HEK293 (cell line): ENCODE data around the gene BLOC1S5.
A peak's percentile ranks its signal among the peaks of the same experiment; 100 is the strongest.

Experiments used
- CTCF ChIA-PET: fragments of 350-600 bp; formaldehyde crosslinking; extraction: SDS; loops from one replicate; lab custom pipeline; 2021; ENCODE audit warnings: antibody characterized with exemption; lab: Yijun Ruan, JAX
- POLR2A ChIA-PET: fragments of 300-600 bp; formaldehyde crosslinking; extraction: SDS; loops from one replicate; lab custom pipeline; 2020; ENCODE audit warnings: antibody characterized with exemption, inconsistent platforms; lab: Yijun Ruan, JAX
- H3K27ac ChIP-seq: fragments of 200-500 bp; sonication (Bioruptor generic); 2 replicates; pipeline ENCODE4 v1.5.1; 2014; ENCODE audit warnings: low read depth, low read length, control low read depth, inconsistent platforms; ENCODE audit errors: extremely low read depth
- H3K36me3 ChIP-seq, 2 experiments: fragments of 200-500 bp in 1 of 2; sonication (Bioruptor generic) in 1 of 2; 1 replicate in 1 of 2; 2 replicates in 1 of 2; pipeline ENCODE4 v1.5.1; 2014 to 2017; ENCODE audit warnings: inconsistent platforms in 2 of 2, low read length in 2 of 2; ENCODE audit not compliant: control insufficient read depth in 2 of 2, insufficient read depth in 1 of 2
- H3K4me1 ChIP-seq: fragments of 200-500 bp; sonication (Bioruptor generic); 2 replicates; pipeline ENCODE4 v1.5.1; 2014; ENCODE audit warnings: mild to moderate bottlenecking, low read length, inconsistent platforms; ENCODE audit not compliant: control insufficient read depth, insufficient read depth
- H3K4me3 ChIP-seq: 2 replicates; pipeline ENCODE4 v1.5.1; 2011; ENCODE audit warnings: low read depth, mild to moderate bottlenecking, control low read depth, low read length, moderate library complexity
- H3K9me3 ChIP-seq: fragments of 200-500 bp; sonication (Bioruptor generic); 2 replicates; pipeline ENCODE4 v1.5.1; 2014; ENCODE audit warnings: low read depth, low read length, inconsistent platforms; ENCODE audit not compliant: control insufficient read depth, insufficient read depth
- GLIS2 ChIP-seq: fragments of 450-650 bp; formaldehyde crosslinking; IDR thresholded peaks from 2 replicates; pipeline ENCODE4 v1.5.1; 2016; ENCODE audit warnings: missing biosample characterization, missing genetic modification characterization
- HOXA7 ChIP-seq: sonication (generic); formaldehyde crosslinking; IDR thresholded peaks from 2 replicates; pipeline ENCODE4 v1.8.1; 2022; ENCODE audit warnings: missing genetic modification reagents, borderline replicate concordance
- HOXD13 ChIP-seq: sonication (generic); formaldehyde crosslinking; IDR thresholded peaks from 2 replicates; pipeline ENCODE4 v1.8.0; 2022; ENCODE audit warnings: missing genetic modification reagents, borderline replicate concordance
- SP7 ChIP-seq: fragments of 450-650 bp; formaldehyde crosslinking; IDR thresholded peaks from 2 replicates; pipeline ENCODE4 v1.5.1; 2016; ENCODE audit warnings: missing biosample characterization, missing genetic modification characterization
- ZIC2 ChIP-seq: fragments of 450-650 bp; formaldehyde crosslinking; IDR thresholded peaks from 2 replicates; pipeline ENCODE4 v1.5.1; 2016; ENCODE audit warnings: missing biosample characterization, missing genetic modification characterization
- ZNF16 ChIP-seq: fragments of 450-650 bp; formaldehyde crosslinking; IDR thresholded peaks from 2 replicates; pipeline ENCODE4 v1.5.1; 2016; ENCODE audit warnings: low read depth, missing biosample characterization, missing genetic modification characterization
- ZNF274 ChIP-seq, 2 experiments: fragments of 200-500 bp in 1 of 2; fragments of 450-650 bp in 1 of 2; sonication (Bioruptor generic) in 1 of 2; formaldehyde crosslinking in 1 of 2; IDR thresholded peaks; 2 replicates each; pipeline versions ENCODE4 v1.5.1 to v1.6.1; 2014 to 2016; ENCODE audit warnings: borderline replicate concordance in 1 of 2, inconsistent platforms in 1 of 2, low read length in 1 of 2, missing biosample characterization in 1 of 2, missing genetic modification characterization in 1 of 2
- ZNF521 ChIP-seq: fragments of 450-650 bp; formaldehyde crosslinking; IDR thresholded peaks from 2 replicates; pipeline ENCODE4 v1.5.1; 2017; ENCODE audit warnings: missing biosample characterization, mild to moderate bottlenecking, missing genetic modification characterization
- ZNF596 ChIP-seq: fragments of 450-650 bp; IDR thresholded peaks from 2 replicates; pipeline ENCODE4 v1.5.0; 2018; ENCODE audit warnings: missing biosample characterization, mild to moderate bottlenecking, missing genetic modification characterization, moderate library complexity
- ZNF654 ChIP-seq: fragments of 450-650 bp; formaldehyde crosslinking; IDR thresholded peaks from 2 replicates; pipeline ENCODE4 v1.5.1; 2016; ENCODE audit warnings: low read depth, missing biosample characterization, missing genetic modification characterization
- ZNF664 ChIP-seq: fragments of 450-650 bp; formaldehyde crosslinking; IDR thresholded peaks from 2 replicates; pipeline ENCODE4 v1.5.1; 2016; ENCODE audit warnings: missing biosample characterization, missing genetic modification characterization
- ZNF747 ChIP-seq: fragments of 450-650 bp; formaldehyde crosslinking; IDR thresholded peaks from 2 replicates; pipeline ENCODE4 v1.5.1; 2016; ENCODE audit warnings: missing biosample characterization, missing genetic modification characterization
- ZNF768 ChIP-seq: fragments of 450-650 bp; formaldehyde crosslinking; IDR thresholded peaks from 2 replicates; pipeline ENCODE4 v1.5.1; 2018; ENCODE audit warnings: missing biosample characterization, mild to moderate bottlenecking, missing genetic modification characterization
- ZSCAN16 ChIP-seq: fragments of 450-650 bp; formaldehyde crosslinking; IDR thresholded peaks from 2 replicates; pipeline ENCODE4 v1.5.1; 2016; ENCODE audit warnings: missing biosample characterization, missing genetic modification characterization
- ZSCAN30 ChIP-seq: fragments of 450-650 bp; IDR thresholded peaks from 2 replicates; pipeline ENCODE4 v1.5.1; 2018; ENCODE audit warnings: missing biosample characterization, mild to moderate bottlenecking, missing genetic modification characterization, moderate library complexity
- ZXDB ChIP-seq: fragments of 450-650 bp; formaldehyde crosslinking; IDR thresholded peaks from 2 replicates; pipeline ENCODE4 v1.5.1; 2016; ENCODE audit warnings: missing biosample characterization, missing genetic modification characterization
- TF ChIP-seq, protein P1 (sequence below): fragments of 450-650 bp; formaldehyde crosslinking; IDR thresholded peaks from 2 replicates; pipeline ENCODE4 v1.5.1; 2016; ENCODE audit warnings: missing biosample characterization, missing genetic modification characterization
- TF ChIP-seq, protein P2 (sequence below): fragments of 450-650 bp; formaldehyde crosslinking; IDR thresholded peaks from 2 replicates; pipeline ENCODE4 v1.5.1; 2016; ENCODE audit warnings: missing biosample characterization, missing genetic modification characterization
- TF ChIP-seq, protein P3 (sequence below): fragments of 450-650 bp; formaldehyde crosslinking; IDR thresholded peaks from 2 replicates; pipeline ENCODE4 v1.5.1; 2016; ENCODE audit warnings: missing biosample characterization, missing genetic modification characterization
- TF ChIP-seq, protein P4 (sequence below): fragments of 450-650 bp; formaldehyde crosslinking; conservative IDR thresholded peaks from 2 replicates; pipeline ENCODE4 v1.5.1; 2016; ENCODE audit warnings: low read depth, missing biosample characterization, missing genetic modification characterization

The BLOC1S5 gene

DNA sequence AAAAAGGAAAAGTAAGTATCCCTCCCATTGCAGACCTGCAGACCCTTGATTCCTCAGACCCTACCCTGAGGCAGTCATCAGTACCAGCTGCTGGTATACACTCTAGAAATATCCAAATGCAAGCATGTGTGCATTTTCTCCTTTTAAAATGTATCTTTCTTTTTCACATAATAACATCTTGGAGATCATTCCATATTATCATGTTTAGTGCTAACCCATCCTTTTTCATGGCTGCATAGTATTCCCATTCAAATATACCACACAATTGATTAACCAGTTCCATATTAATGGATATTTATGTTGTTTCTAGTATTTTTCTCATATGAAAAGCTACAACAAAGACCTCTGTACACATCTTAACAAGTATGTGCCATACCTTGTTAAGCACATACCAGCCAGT is 70.8 kb downstream of the BLOC1S5 start (continued):
- TF ChIP-seq, protein P1, sequence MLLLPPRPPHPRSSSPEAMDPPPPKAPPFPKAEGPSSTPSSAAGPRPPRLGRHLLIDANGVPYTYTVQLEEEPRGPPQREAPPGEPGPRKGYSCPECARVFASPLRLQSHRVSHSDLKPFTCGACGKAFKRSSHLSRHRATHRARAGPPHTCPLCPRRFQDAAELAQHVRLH (tag by site-specific recombination), result peak; percentile 91
- TF ChIP-seq ZSCAN16 (tag by site-specific recombination) (no peak), ZNF274 (IDR thresholded peaks at IDR 0.05; ENCODE audit: low read length) (no peak), ZNF274 (tag by site-specific recombination; IDR thresholded peaks at IDR 0.05; ENCODE audit: borderline replicate concordance) (no peak), ZNF521 (tag by site-specific recombination) (no peak), ZNF16 (no peak), ZSCAN30 (tag by site-specific recombination) (no peak), HOXA7 (CRISPR knock-in tag) (no peak)
- TF ChIP-seq, protein P2, sequence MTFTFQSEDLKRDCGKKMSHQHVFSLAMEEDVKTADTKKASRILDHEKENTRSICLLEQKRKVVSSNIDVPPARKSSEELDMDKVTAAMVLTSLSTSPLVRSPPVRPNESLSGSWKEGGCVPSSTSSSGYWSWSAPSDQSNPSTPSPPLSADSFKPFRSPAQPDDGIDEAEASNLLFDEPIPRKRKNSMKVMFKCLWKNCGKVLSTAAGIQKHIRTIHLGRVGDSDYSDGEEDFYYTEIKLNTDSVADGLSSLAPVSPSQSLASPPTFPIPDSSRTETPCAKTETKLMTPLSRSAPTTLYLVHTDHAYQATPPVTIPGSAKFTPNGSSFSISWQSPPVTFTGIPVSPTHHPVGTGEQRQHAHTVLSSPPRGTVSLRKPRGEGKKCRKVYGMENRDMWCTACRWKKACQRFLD (tag by site-specific recombination), result no peak
- TF ChIP-seq, all 188 proteins: peak for 4

DNA sequence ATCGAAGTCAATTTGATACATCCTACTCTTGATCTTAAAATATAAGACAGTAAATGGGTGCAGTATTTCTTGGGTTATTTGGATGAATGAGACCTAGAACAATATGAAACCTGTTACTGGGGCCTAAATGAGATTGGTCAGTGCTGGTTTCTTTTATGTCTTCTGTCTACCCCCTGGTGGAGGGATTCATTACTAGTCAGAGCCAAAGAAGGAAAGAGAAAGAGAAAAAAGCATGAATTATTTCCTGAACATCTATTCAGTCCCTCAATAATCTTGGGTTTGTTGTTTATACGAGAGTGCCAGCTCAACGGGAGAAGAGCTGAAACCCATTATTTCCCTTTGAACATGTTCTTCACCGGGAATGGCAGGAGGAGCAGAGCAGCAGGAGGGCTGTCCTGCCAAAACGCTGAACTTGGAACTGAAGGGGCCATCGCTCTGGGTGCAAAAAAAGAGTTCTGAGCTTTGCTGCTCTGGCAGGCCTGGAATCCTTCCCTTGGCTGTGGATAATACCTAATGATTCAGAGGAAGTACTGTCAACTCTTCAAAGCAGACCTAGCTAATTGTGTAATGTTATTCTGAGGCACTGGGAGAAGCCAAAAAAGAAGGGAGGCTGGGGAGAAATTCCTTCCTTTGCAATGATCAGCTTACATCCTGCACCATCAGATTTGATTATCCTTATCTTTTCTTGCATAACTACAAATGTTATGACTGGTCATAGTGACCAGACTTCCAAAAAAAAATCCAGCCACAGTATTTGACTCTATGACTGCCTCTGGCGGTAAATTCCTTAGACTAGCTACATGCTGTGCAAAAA is 72.0 kb downstream of the BLOC1S5 start:
- TF ChIP-seq, protein P3, sequence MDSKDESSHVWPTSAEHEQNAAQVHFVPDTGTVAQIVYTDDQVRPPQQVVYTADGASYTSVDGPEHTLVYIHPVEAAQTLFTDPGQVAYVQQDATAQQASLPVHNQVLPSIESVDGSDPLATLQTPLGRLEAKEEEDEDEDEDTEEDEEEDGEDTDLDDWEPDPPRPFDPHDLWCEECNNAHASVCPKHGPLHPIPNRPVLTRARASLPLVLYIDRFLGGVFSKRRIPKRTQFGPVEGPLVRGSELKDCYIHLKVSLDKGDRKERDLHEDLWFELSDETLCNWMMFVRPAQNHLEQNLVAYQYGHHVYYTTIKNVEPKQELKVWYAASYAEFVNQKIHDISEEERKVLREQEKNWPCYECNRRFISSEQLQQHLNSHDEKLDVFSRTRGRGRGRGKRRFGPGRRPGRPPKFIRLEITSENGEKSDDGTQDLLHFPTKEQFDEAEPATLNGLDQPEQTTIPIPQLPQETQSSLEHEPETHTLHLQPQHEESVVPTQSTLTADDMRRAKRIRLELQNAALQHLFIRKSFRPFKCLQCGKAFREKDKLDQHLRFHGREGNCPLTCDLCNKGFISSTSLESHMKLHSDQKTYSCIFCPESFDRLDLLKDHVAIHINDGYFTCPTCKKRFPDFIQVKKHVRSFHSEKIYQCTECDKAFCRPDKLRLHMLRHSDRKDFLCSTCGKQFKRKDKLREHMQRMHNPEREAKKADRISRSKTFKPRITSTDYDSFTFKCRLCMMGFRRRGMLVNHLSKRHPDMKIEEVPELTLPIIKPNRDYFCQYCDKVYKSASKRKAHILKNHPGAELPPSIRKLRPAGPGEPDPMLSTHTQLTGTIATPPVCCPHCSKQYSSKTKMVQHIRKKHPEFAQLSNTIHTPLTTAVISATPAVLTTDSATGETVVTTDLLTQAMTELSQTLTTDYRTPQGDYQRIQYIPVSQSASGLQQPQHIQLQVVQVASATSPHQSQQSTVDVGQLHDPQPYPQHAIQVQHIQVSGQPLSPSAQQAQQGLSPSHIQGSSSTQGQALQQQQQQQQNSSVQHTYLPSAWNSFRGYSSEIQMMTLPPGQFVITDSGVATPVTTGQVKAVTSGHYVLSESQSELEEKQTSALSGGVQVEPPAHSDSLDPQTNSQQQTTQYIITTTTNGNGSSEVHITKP (tag by site-specific recombination), result peak; percentile 81
- TF ChIP-seq SP7 (tag by site-specific recombination), result peak; percentile 27; the same call in 1 of the 2 replicates
- no peak for TF ChIP-seq ZNF747
- TF ChIP-seq ZNF664, result peak; percentile 93
- TF ChIP-seq ZNF654 (tag by site-specific recombination), result peak; percentile 50
- peak; percentile 56 for TF ChIP-seq ZIC2 (tag by site-specific recombination)
- TF ChIP-seq, all 188 proteins: peak for 5
- Histone ChIP-seq H3K4me3 (no peak overlapping the region), H3K36me3 (no peaks in the 10 kb centered on the region), H3K27ac (no peak overlapping the region), H3K4me1 (peaks cover 7% of the 10 kb centered on the region; the same call in 1 of the 2 replicates), H3K9me3 (no peaks in the 10 kb centered on the region; the same call in 1 of the 2 replicates)
- POLR2A ChIA-PET, result interaction anchor here (0.6 to 1.1 kb wide), 3 partner anchors 110 to 269 kb away, joined by 3 to 7 read pairs (median 4); partner anchors contain the start of genes BMP6 and EEF1E1
- CTCF ChIA-PET, result interaction anchor here (0.6 to 4.6 kb wide), 33 partner anchors 9 to 584 kb away, joined by 3 to 71 read pairs (median 4); partner anchors contain the start of gene BMP6

DNA sequence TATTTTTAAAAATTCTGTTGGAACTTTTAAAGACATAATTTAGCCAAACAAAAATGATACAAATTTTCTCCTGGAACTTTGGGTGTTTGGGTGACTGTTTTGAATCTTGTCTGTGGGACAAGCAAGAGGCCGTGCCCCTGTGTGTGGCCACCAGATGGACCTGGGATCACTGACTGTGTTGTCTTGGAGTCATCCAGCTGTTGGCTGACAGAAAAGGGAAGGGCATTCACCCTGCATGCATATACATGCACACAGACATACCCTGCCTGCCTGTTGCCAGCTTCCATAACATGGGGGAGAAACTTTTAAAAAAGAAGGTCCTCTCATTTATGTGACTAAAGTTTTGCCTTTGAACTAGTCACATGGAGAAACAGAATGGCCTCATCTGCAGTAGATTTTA is 72.7 kb downstream of the BLOC1S5 start:
- H3K36me3 ChIP-seq, result no peaks in the 10 kb centered on the region
- no peaks in the 10 kb centered on the region; the same call in 1 of the 2 replicates for H3K9me3 ChIP-seq
- CTCF ChIA-PET, result interaction anchor here (0.6 to 4.6 kb wide), 16 partner anchors 12 to 1496 kb away, joined by 3 to 71 read pairs (median 4); partner anchors contain the start of gene BMP6
- 0 out of 2 replicates have a peak, but pooled peaks cover 3% of the 10 kb centered on the region for H3K4me1 ChIP-seq
- POLR2A ChIA-PET, result no interaction called here
- TF ChIP-seq HOXD13 (no peak), GLIS2 (tag by site-specific recombination) (no peak), ZNF768 (tag by site-specific recombination) (no peak), ZNF596 (tag by site-specific recombination) (no peak), ZXDB (tag by site-specific recombination) (no peak)
- TF ChIP-seq, protein P4, sequence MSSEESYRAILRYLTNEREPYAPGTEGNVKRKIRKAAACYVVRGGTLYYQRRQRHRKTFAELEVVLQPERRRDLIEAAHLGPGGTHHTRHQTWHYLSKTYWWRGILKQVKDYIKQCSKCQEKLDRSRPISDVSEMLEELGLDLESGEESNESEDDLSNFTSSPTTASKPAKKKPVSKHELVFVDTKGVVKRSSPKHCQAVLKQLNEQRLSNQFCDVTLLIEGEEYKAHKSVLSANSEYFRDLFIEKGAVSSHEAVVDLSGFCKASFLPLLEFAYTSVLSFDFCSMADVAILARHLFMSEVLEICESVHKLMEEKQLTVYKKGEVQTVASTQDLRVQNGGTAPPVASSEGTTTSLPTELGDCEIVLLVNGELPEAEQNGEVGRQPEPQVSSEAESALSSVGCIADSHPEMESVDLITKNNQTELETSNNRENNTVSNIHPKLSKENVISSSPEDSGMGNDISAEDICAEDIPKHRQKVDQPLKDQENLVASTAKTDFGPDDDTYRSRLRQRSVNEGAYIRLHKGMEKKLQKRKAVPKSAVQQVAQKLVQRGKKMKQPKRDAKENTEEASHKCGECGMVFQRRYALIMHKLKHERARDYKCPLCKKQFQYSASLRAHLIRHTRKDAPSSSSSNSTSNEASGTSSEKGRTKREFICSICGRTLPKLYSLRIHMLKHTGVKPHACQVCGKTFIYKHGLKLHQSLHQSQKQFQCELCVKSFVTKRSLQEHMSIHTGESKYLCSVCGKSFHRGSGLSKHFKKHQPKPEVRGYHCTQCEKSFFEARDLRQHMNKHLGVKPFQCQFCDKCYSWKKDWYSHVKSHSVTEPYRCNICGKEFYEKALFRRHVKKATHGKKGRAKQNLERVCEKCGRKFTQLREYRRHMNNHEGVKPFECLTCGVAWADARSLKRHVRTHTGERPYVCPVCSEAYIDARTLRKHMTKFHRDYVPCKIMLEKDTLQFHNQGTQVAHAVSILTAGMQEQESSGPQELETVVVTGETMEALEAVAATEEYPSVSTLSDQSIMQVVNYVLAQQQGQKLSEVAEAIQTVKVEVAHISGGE (tag by site-specific recombination), result no peak
- H3K4me3 ChIP-seq, result no peak overlapping the region
- H3K27ac ChIP-seq, result no peak overlapping the region
